ENCODE measurements around the gene APP.

Gene APP

GRCh38 chr21:26165331-26165730 lies 5.2 kb downstream of the APP start:
- no peak for TF ChIP-seq CTCF (IDR thresholded peaks at IDR 0.05; ENCODE audit: insufficient read depth, missing control alignments)
- no peak for DNase-seq (ENCODE audit: insufficient read length, low spot score)
- FAIRE-seq, result no peak

- no peak for TF ChIP-seq CTCF (IDR thresholded peaks at IDR 0.05; ENCODE audit: insufficient read depth, missing control alignments)
- no peak for DNase-seq (ENCODE audit: insufficient read length, low spot score)
- FAIRE-seq, result no peak
Observed at GRCh38 chr21:26164311-26164710, 6.3 kb downstream of the APP start.

- DNase-seq (ENCODE audit: insufficient read length, low spot score), result no peak
- no peak for FAIRE-seq
- TF ChIP-seq CTCF (IDR thresholded peaks at IDR 0.05; ENCODE audit: insufficient read depth, missing control alignments), result no peak
Observed at GRCh38 chr21:26162081-26162480, 8.5 kb downstream of the APP start.

- DNase-seq (ENCODE audit: insufficient read length, low spot score), result no peak
Observed at GRCh38 chr21:26159869-26160268, 10.7 kb downstream of the APP start.

GRCh38 chr21:26157801-26158200 lies 12.8 kb downstream of the APP start:
- DNase-seq (ENCODE audit: insufficient read length, low spot score) (no peak), FAIRE-seq (no peak)
- TF ChIP-seq CTCF (IDR thresholded peaks at IDR 0.05; ENCODE audit: insufficient read depth, missing control alignments), result no peak

More at GRCh38 chr21:26159869-26160268, 10.7 kb downstream of the APP start:
- FAIRE-seq, result no peak
- no peak for TF ChIP-seq CTCF (IDR thresholded peaks at IDR 0.05; ENCODE audit: insufficient read depth, missing control alignments)

- FAIRE-seq (no peak), DNase-seq (ENCODE audit: insufficient read length, low spot score) (no peak)
- no peak for TF ChIP-seq CTCF (IDR thresholded peaks at IDR 0.05; ENCODE audit: insufficient read depth, missing control alignments)
Observed at GRCh38 chr21:26154753-26155152, 15.8 kb downstream of the APP start.

GRCh38 chr21:26153758-26154157 lies 16.8 kb downstream of the APP start:
- DNase-seq (ENCODE audit: insufficient read length, low spot score), result no peak
- no peak for TF ChIP-seq CTCF (IDR thresholded peaks at IDR 0.05; ENCODE audit: insufficient read depth, missing control alignments)
- FAIRE-seq, result no peak

Data from D721Med (cell line).